HepG2 (cell line): ENCODE measurements around the gene CRYM. TPM values are rescaled to one million over a fixed set of nuclear protein-coding genes. Genes with fewer than 3 reads are reported as not detected.

ENCODE experiments used
- GATAD1 ChIP-seq: IDR thresholded peaks from 2 replicates; pipeline ENCODE4 v1.6.1; 2016; ENCODE audit warnings: missing genetic modification reagents, missing compliant biosample characterization
- GFI1 ChIP-seq: sonication (generic); formaldehyde crosslinking; IDR thresholded peaks from 2 replicates; pipeline ENCODE4 v1.5.0; 2020; ENCODE audit warnings: missing genetic modification reagents, mild to moderate bottlenecking, borderline replicate concordance
- HOXA3 ChIP-seq: sonication (generic); formaldehyde crosslinking; IDR thresholded peaks from 2 replicates; pipeline ENCODE4 v1.5.0; 2020; ENCODE audit warnings: missing genetic modification reagents
- MIER2 ChIP-seq: IDR thresholded peaks from 2 replicates; pipeline ENCODE4 v1.6.1; 2016; ENCODE audit warnings: missing biosample characterization, missing genetic modification reagents
- NCOA2 ChIP-seq: sonication (generic); formaldehyde crosslinking; IDR thresholded peaks from 2 replicates; pipeline ENCODE4 v1.8.0; 2022; ENCODE audit warnings: inconsistent platforms
- NFE2L2 ChIP-seq: fragments of 150-350 bp; IDR thresholded peaks from 2 replicates; pipeline ENCODE4 v1.6.1; 2014; ENCODE audit warnings: low read length
- ZMYM3 ChIP-seq: sonication (generic); formaldehyde crosslinking; IDR thresholded peaks from 2 replicates; pipeline ENCODE4 v1.5.1; 2020; ENCODE audit warnings: mild to moderate bottlenecking, missing genetic modification reagents
- ZNF704 ChIP-seq: sonication (generic); formaldehyde crosslinking; IDR thresholded peaks from 2 replicates; pipeline ENCODE4 v1.8.1; 2023; ENCODE audit warnings: mild to moderate bottlenecking, inconsistent platforms, moderate library complexity, missing genetic modification reagents, borderline replicate concordance
- ZNF724P ChIP-seq: sonication (generic); formaldehyde crosslinking; IDR thresholded peaks from 2 replicates; pipeline ENCODE4 v1.8.0; 2022; ENCODE audit warnings: missing genetic modification reagents, borderline replicate concordance
- ZNF879 ChIP-seq: sonication (generic); formaldehyde crosslinking; IDR thresholded peaks from 2 replicates; pipeline ENCODE4 v1.8.1; 2023; ENCODE audit warnings: missing genetic modification reagents
- polyA plus RNA-seq, 8 experiments: library from polyadenylated mRNA; depleted of rRNA in 3 of 8; stranded (reverse) in 7 of 8; unstranded in 1 of 8; fragments of >200 nt; fragmentation: Illumina TruSeq in 4 of 8; extraction: Trizol in 4 of 8; gene quantifications; 2 replicates each; pipeline versions ENCODE4 v1.2.1 to v1.2.3, GENCODE V29; 2011 to 2016; ENCODE audit warnings: low read depth in 4 of 8, missing spikeins in 1 of 8, mixed read lengths in 1 of 8; ENCODE audit not compliant: insufficient read depth in 1 of 8
- total RNA-seq, 5 experiments: library from RNA; depleted of rRNA; stranded (reverse); fragments of >200 nt; fragmentation: Illumina TruSeq; extraction: Trizol; gene quantifications; 2 replicates each; pipeline ENCODE4 v1.2.3, GENCODE V29; 2016; ENCODE audit warnings: low read depth in 1 of 5
- TF ChIP-seq, protein P1 (sequence below): sonication (generic); formaldehyde crosslinking; IDR thresholded peaks from 2 replicates; pipeline ENCODE4 v1.4.0; 2020; ENCODE audit warnings: missing genetic modification reagents, borderline replicate concordance

CRYM gene
- total and polyA plus RNA-seq, 2 of the 13 experiments (the other 11 are each of a cell fraction or from before 2014, with no cell fraction given): 1.9 to 2.2 TPM

GRCh38 chr16:21263640-21264570 lies 14.2 kb downstream of the CRYM start (continued):
- TF ChIP-seq, protein P1, sequence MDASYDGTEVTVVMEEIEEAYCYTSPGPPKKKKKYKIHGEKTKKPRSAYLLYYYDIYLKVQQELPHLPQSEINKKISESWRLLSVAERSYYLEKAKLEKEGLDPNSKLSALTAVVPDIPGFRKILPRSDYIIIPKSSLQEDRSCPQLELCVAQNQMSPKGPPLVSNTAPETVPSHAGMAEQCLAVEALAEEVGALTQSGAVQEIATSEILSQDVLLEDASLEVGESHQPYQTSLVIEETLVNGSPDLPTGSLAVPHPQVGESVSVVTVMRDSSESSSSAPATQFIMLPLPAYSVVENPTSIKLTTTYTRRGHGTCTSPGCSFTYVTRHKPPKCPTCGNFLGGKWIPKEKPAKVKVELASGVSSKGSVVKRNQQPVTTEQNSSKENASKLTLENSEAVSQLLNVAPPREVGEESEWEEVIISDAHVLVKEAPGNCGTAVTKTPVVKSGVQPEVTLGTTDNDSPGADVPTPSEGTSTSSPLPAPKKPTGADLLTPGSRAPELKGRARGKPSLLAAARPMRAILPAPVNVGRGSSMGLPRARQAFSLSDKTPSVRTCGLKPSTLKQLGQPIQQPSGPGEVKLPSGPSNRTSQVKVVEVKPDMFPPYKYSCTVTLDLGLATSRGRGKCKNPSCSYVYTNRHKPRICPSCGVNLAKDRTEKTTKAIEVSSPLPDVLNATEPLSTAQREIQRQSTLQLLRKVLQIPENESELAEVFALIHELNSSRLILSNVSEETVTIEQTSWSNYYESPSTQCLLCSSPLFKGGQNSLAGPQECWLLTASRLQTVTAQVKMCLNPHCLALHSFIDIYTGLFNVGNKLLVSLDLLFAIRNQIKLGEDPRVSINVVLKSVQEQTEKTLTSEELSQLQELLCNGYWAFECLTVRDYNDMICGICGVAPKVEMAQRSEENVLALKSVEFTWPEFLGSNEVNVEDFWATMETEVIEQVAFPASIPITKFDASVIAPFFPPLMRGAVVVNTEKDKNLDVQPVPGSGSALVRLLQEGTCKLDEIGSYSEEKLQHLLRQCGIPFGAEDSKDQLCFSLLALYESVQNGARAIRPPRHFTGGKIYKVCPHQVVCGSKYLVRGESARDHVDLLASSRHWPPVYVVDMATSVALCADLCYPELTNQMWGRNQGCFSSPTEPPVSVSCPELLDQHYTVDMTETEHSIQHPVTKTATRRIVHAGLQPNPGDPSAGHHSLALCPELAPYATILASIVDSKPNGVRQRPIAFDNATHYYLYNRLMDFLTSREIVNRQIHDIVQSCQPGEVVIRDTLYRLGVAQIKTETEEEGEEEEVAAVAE (CRISPR knock-in tag): 0 out of 2 replicates have a peak, but pooled peaks have one; percentile 11
- TF ChIP-seq NFE2L2 (no peak), NCOA2 (CRISPR knock-in tag) (peak; percentile 65; the same call in 1 of the 2 replicates), ZNF879 (CRISPR knock-in tag) (0 out of 2 replicates have a peak, but pooled peaks have one; percentile 26), ZMYM3 (CRISPR knock-in tag) (peak; percentile 56; the same call in 1 of the 2 replicates), MIER2 (no peak), ZNF704 (CRISPR knock-in tag) (no peak), GATAD1 (CRISPR knock-in tag) (no peak), ZNF724P (CRISPR knock-in tag) (peak; percentile 23; the same call in 1 of the 2 replicates), HOXA3 (CRISPR knock-in tag) (no peak; the same call in 1 of the 2 replicates), GFI1 (CRISPR knock-in tag) (peak; percentile 32; the same call in 1 of the 2 replicates)
